ENCODE results near the gene SLC16A3. TPM values are rescaled to one million over a fixed set of nuclear protein-coding genes. Genes with fewer than 3 reads are reported as not detected.

SLC16A3 gene
- total and polyA plus RNA-seq, 10 of the 15 experiments (the other 5 are each of a cell fraction or from before 2014, with no cell fraction given), result 0.10 to 46.5 (median 8.0) TPM

DNA sequence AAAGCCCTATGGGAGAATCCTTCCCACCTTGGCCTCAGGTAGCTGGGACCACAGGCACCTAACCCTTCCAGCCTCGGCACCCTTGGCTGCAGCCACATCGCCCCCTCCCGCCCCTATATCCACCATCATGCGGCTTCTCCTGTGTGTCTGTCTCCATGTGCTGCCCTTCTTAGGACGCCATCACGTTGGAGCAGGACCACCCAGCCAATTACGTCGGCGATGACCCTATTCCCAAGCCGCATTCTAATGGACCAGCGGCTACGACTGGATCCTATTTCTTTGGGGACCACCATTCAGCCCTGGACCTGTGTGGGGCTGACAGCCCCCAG lies 12.9 kb upstream of the SLC16A3 start:
- BruUV-seq (replicated peaks), result no TSS peak
- no peak overlapping the region for H3K4me3 ChIP-seq
- WGBS (ENCODE audit: insufficient coverage, insufficient replicate concordance, low lambda C conversion rate, missing lambda C conversion rate), result over 99% methylated on average over 12 of the region's 12 CpGs
- POLR2A ChIA-PET, result interaction anchor here (1.2 to 2.2 kb wide), 3 partner anchors 9 to 26 kb away, joined by 3 to 6 read pairs (median 4); partner anchors contain the start of gene SLC16A3
- SMC1A ChIA-PET (ENCODE audit: uncharacterized antibody, unreplicated experiment), result no interaction called here
- H3K9ac ChIP-seq (ENCODE audit: control insufficient read depth, insufficient read depth, low read length), result no peak overlapping the region; the same call in 1 of the 2 replicates
- RAD21 ChIA-PET (ENCODE audit: unreplicated experiment), result interaction anchor here (2.4 kb wide), 1 partner anchor 10 kb away, joined by 5 read pairs; no protein-coding TSS in a partner anchor
- H3K79me2 ChIP-seq (ENCODE audit: control insufficient read depth, insufficient read depth, low read length), result no peaks in the 10 kb centered on the region; the same call in 1 of the 2 replicates
- no peaks in the 10 kb centered on the region for H3K27me3 ChIP-seq (replicated peaks in 1 of 2; ENCODE audit: control insufficient read depth in 2 of 2, insufficient read depth in 2 of 2, low read length in 1 of 2)
- DNase-seq (ENCODE audit: low read depth, low spot score) (no peak), ATAC-seq (no peak), FAIRE-seq (no peak)
- intact Hi-C loops (cut with micrococcal nuclease; ENCODE audit: unreplicated experiment) (no loop called here), in situ Hi-C loops (cut with MboI) (no loop called here)
- no peak overlapping the region for H2AFZ ChIP-seq (ENCODE audit: control insufficient read depth, low read depth, low read length)
- no peak overlapping the region for H3K4me2 ChIP-seq (ENCODE audit: control insufficient read depth, insufficient read depth)
- no peaks in the 10 kb centered on the region for H3K36me3 ChIP-seq (ENCODE audit: control insufficient read depth in 2 of 2, insufficient read depth in 2 of 2, low read length in 1 of 2)
- CTCF ChIA-PET, result interaction anchor here (1.3 to 1.5 kb wide), 2 partner anchors 10 to 77 kb away, joined by 3 to 4 read pairs; no protein-coding TSS in a partner anchor
- H3K4me1 ChIP-seq (ENCODE audit: control insufficient read depth, insufficient read depth, low read length), result peaks cover 26% of the 10 kb centered on the region
- TF ChIP-seq MXI1 (IDR thresholded peaks at IDR 0.05; ENCODE audit: low read depth, low read length) (no peak), IKZF1 (conservative IDR thresholded peaks at IDR 0.05) (no peak), HDAC6 (IDR thresholded peaks at IDR 0.05; ENCODE audit: unreplicated experiment) (no peak), MEF2A (IDR thresholded peaks at IDR 0.05; ENCODE audit: insufficient read depth, low read depth, low read length) (no peak), SMC3 (IDR thresholded peaks at IDR 0.05; ENCODE audit: borderline replicate concordance, low read length) (no peak), RAD21 (IDR thresholded peaks at IDR 0.05; ENCODE audit: insufficient read depth, low read depth, low read length) (no peak), ZZZ3 (IDR thresholded peaks at IDR 0.05; ENCODE audit: control insufficient read depth, insufficient read length, low read depth) (no peak), ZNF622 (IDR thresholded peaks at IDR 0.05) (no peak), RAD51 (IDR thresholded peaks at IDR 0.05) (no peak), BACH1 (IDR thresholded peaks at IDR 0.05; ENCODE audit: borderline replicate concordance) (no peak), CBX5 (IDR thresholded peaks at IDR 0.05; ENCODE audit: low read depth) (no peak), CBX3 (IDR thresholded peaks at IDR 0.05; ENCODE audit: borderline replicate concordance, low read depth) (no peak), MYC (IDR thresholded peaks at IDR 0.05; ENCODE audit: insufficient read depth, insufficient read length, insufficient replicate concordance, low read length, severe bottlenecking) (no peak), KLF5 (IDR thresholded peaks at IDR 0.05; ENCODE audit: partially characterized antibody) (no peak)
- TF ChIP-seq, protein P1, sequence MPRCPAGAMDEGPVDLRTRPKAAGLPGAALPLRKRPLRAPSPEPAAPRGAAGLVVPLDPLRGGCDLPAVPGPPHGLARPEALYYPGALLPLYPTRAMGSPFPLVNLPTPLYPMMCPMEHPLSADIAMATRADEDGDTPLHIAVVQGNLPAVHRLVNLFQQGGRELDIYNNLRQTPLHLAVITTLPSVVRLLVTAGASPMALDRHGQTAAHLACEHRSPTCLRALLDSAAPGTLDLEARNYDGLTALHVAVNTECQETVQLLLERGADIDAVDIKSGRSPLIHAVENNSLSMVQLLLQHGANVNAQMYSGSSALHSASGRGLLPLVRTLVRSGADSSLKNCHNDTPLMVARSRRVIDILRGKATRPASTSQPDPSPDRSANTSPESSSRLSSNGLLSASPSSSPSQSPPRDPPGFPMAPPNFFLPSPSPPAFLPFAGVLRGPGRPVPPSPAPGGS (IDR thresholded peaks at IDR 0.05; ENCODE audit: borderline replicate concordance, insufficient read depth, low read depth, low read length, poor library complexity, severe bottlenecking), result no peak
- TF ChIP-seq, protein P2, sequence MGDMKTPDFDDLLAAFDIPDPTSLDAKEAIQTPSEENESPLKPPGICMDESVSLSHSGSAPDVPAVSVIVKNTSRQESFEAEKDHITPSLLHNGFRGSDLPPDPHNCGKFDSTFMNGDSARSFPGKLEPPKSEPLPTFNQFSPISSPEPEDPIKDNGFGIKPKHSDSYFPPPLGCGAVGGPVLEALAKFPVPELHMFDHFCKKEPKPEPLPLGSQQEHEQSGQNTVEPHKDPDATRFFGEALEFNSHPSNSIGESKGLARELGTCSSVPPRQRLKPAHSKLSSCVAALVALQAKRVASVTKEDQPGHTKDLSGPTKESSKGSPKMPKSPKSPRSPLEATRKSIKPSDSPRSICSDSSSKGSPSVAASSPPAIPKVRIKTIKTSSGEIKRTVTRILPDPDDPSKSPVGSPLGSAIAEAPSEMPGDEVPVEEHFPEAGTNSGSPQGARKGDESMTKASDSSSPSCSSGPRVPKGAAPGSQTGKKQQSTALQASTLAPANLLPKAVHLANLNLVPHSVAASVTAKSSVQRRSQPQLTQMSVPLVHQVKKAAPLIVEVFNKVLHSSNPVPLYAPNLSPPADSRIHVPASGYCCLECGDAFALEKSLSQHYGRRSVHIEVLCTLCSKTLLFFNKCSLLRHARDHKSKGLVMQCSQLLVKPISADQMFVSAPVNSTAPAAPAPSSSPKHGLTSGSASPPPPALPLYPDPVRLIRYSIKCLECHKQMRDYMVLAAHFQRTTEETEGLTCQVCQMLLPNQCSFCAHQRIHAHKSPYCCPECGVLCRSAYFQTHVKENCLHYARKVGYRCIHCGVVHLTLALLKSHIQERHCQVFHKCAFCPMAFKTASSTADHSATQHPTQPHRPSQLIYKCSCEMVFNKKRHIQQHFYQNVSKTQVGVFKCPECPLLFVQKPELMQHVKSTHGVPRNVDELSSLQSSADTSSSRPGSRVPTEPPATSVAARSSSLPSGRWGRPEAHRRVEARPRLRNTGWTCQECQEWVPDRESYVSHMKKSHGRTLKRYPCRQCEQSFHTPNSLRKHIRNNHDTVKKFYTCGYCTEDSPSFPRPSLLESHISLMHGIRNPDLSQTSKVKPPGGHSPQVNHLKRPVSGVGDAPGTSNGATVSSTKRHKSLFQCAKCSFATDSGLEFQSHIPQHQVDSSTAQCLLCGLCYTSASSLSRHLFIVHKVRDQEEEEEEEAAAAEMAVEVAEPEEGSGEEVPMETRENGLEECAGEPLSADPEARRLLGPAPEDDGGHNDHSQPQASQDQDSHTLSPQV (IDR thresholded peaks at IDR 0.05), result no peak
- H3K27ac ChIP-seq (ENCODE audit: control insufficient read depth, insufficient read depth), result no peak overlapping the region; the same call in 1 of the 2 replicates
- H4K20me1 ChIP-seq (ENCODE audit: control insufficient read depth, insufficient read depth), result no peaks in the 10 kb centered on the region
- H3K9me3 ChIP-seq (replicated peaks; ENCODE audit: control insufficient read depth, insufficient read depth, low read length), result no peaks in the 10 kb centered on the region; the same call in 2 of the 3 replicates
